ENCODE data around the gene CCDC78. TPM values are rescaled to one million over a fixed set of nuclear protein-coding genes. Genes with fewer than 3 reads are reported as not detected.
A peak's percentile ranks its signal among the peaks of the same experiment; 100 is the strongest.

CCDC78 gene
- total RNA-seq, 1 experiment from 2014 or later, result 22.9 TPM

- H3K9ac ChIP-seq (ENCODE audit: low read length), result no peak overlapping the region
- POLR2A ChIA-PET, result no interaction called here
These were observed 31.9 kb downstream of the CCDC78 start for GRCh38 chr16:694187-694862.

GRCh38 chr16:693766-694165 lies 32.5 kb downstream of the CCDC78 start:
- Histone ChIP-seq H2AFZ (ENCODE audit: low read depth, low read length, poor library complexity, severe bottlenecking) (no peak overlapping the region), H3K79me2 (ENCODE audit: insufficient read depth, low read length) (peaks cover 11% of the 10 kb centered on the region; the same call in 1 of the 2 replicates), H3K9me2 (ENCODE audit: insufficient read depth) (no peaks in the 10 kb centered on the region), H3K27ac (ENCODE audit: low read depth, low read length) (no peak overlapping the region), H3K9me3 (ENCODE audit: control insufficient read depth in 1 of 2, insufficient read depth in 1 of 2, low read depth in 1 of 2, low read length in 2 of 2) (no peaks in the 10 kb centered on the region), H3K9ac (ENCODE audit: low read length) (no peak overlapping the region), H3K27me3 (ENCODE audit: insufficient read depth, low read length) (no peaks in the 10 kb centered on the region), H4K20me1 (ENCODE audit: insufficient read depth) (no peaks in the 10 kb centered on the region), H3K4me3 (replicated peaks in 1 of 2; ENCODE audit: low read depth in 1 of 2, low read length in 2 of 2) (no peak overlapping the region), H3K36me3 (ENCODE audit: control insufficient read depth in 1 of 2, insufficient read depth in 2 of 2, low read length in 2 of 2) (no peaks in the 10 kb centered on the region), H3K4me1 (ENCODE audit: control insufficient read depth in 1 of 2, insufficient read depth in 2 of 2, low read length in 2 of 2) (peaks cover 18 to 44% of the 10 kb centered on the region in 2 experiments), H3K4me2 (ENCODE audit: low read length) (no peak overlapping the region)
- intact Hi-C loops (cut with micrococcal nuclease), result no loop called here
- ATAC-seq (no peak), DNase-seq (ENCODE audit: low read depth, low spot score) (no peak)
- TF ChIP-seq ELF1 (IDR thresholded peaks at IDR 0.05; ENCODE audit: borderline replicate concordance, low read depth), result no peak
- TF ChIP-seq, protein P1, sequence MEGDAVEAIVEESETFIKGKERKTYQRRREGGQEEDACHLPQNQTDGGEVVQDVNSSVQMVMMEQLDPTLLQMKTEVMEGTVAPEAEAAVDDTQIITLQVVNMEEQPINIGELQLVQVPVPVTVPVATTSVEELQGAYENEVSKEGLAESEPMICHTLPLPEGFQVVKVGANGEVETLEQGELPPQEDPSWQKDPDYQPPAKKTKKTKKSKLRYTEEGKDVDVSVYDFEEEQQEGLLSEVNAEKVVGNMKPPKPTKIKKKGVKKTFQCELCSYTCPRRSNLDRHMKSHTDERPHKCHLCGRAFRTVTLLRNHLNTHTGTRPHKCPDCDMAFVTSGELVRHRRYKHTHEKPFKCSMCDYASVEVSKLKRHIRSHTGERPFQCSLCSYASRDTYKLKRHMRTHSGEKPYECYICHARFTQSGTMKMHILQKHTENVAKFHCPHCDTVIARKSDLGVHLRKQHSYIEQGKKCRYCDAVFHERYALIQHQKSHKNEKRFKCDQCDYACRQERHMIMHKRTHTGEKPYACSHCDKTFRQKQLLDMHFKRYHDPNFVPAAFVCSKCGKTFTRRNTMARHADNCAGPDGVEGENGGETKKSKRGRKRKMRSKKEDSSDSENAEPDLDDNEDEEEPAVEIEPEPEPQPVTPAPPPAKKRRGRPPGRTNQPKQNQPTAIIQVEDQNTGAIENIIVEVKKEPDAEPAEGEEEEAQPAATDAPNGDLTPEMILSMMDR (IDR thresholded peaks at IDR 0.05 in 2 of 3, conservative IDR thresholded peaks at IDR 0.05 in 1 of 3; ENCODE audit: borderline replicate concordance in 1 of 3, insufficient read depth in 1 of 3, low read depth in 2 of 3, low read length in 2 of 3), result no peak
- TF ChIP-seq REST (IDR thresholded peaks at IDR 0.05; ENCODE audit: low read depth), result no peak
- no peak for TF ChIP-seq CEBPB (IDR thresholded peaks at IDR 0.05; ENCODE audit: low read depth)
- no peak for TF ChIP-seq SIN3A (IDR thresholded peaks at IDR 0.05; ENCODE audit: low read depth)
- no peak for TF ChIP-seq TCF7L2 (IDR thresholded peaks at IDR 0.05; ENCODE audit: borderline replicate concordance, extremely low read depth, insufficient read depth, insufficient read length)
- TF ChIP-seq POLR2AphosphoS5 (IDR thresholded peaks at IDR 0.05; ENCODE audit: low read depth, low read length), result no peak
- TF ChIP-seq POLR2A (IDR thresholded peaks at IDR 0.05; ENCODE audit: borderline replicate concordance, extremely low read depth, insufficient read depth, insufficient read length), result no peak
- no peak for TF ChIP-seq SRF (IDR thresholded peaks at IDR 0.05; ENCODE audit: low read depth)
- TF ChIP-seq MAX (IDR thresholded peaks at IDR 0.05), result no peak
- ChIA-PET POLR2A (no interaction called here), RAD21 (ENCODE audit: low non-redundant PET in 1 of 2, low total read pairs in 2 of 2, uncharacterized antibody in 2 of 2, unreplicated experiment in 2 of 2) (no interaction called here), CTCF (no interaction called here)
- BruUV-seq (replicated peaks), result no TSS peak

More at GRCh38 chr16:694187-694862, 31.9 kb downstream of the CCDC78 start:
- DNase-seq (ENCODE audit: low read depth, low spot score) (no peak), ATAC-seq (no peak)
- no peak overlapping the region for H2AFZ ChIP-seq (ENCODE audit: low read depth, low read length, poor library complexity, severe bottlenecking)
- H3K36me3 ChIP-seq (ENCODE audit: control insufficient read depth in 1 of 2, insufficient read depth in 2 of 2, low read length in 2 of 2), result no peaks in the 10 kb centered on the region
- ChIA-PET CTCF (no interaction called here), RAD21 (ENCODE audit: low non-redundant PET in 1 of 2, low total read pairs in 2 of 2, uncharacterized antibody in 2 of 2, unreplicated experiment in 2 of 2) (no interaction called here)
- H3K4me1 ChIP-seq (ENCODE audit: control insufficient read depth in 1 of 2, insufficient read depth in 2 of 2, low read length in 2 of 2), result peaks cover 13 to 38% of the 10 kb centered on the region in 2 experiments
- no peaks in the 10 kb centered on the region for H3K27me3 ChIP-seq (ENCODE audit: insufficient read depth, low read length)
- intact Hi-C loops (cut with micrococcal nuclease), result no loop called here
- H3K9me2 ChIP-seq (ENCODE audit: insufficient read depth), result no peaks in the 10 kb centered on the region
- no peak for TF ChIP-seq CEBPB (IDR thresholded peaks at IDR 0.05; ENCODE audit: low read depth)
- H3K4me2 ChIP-seq (ENCODE audit: low read length), result peak overlapping the region; percentile 88
- H3K79me2 ChIP-seq (ENCODE audit: insufficient read depth, low read length), result peaks cover 7% of the 10 kb centered on the region; the same call in 1 of the 2 replicates
- peak overlapping the region; percentile 63; the same call in 1 of the 2 replicates for H3K27ac ChIP-seq (ENCODE audit: low read depth, low read length)
- H3K4me3 ChIP-seq (replicated peaks in 1 of 2; ENCODE audit: low read depth in 1 of 2, low read length in 2 of 2), result peak overlapping the region; percentile 47 to 55
- BruUV-seq (replicated peaks), result no TSS peak
- no peaks in the 10 kb centered on the region for H4K20me1 ChIP-seq (ENCODE audit: insufficient read depth)
- no peaks in the 10 kb centered on the region for H3K9me3 ChIP-seq (ENCODE audit: control insufficient read depth in 1 of 2, insufficient read depth in 1 of 2, low read depth in 1 of 2, low read length in 2 of 2)

Measured in HCT116 (cell line).